ENCODE results near the gene ZSCAN9.

ZSCAN9 gene

GRCh38 chr6:28266563-28266961 is 41.5 kb downstream of the ZSCAN9 start:
- in situ Hi-C loops (cut with HindIII; ENCODE audit: low sequenced_read_pairs), result no loop called here
- H3K4me3 ChIP-seq (ENCODE audit: low read depth, low read length), result peak overlapping the region; percentile 73
- TF ChIP-seq CTCF (IDR thresholded peaks at IDR 0.05; ENCODE audit: low read depth, low read length), result no peak
- DNase-seq (ENCODE audit: low read depth, low spot score), result no peak

- peak; percentile 92 for DNase-seq (ENCODE audit: low read depth, low spot score)
- in situ Hi-C loops (cut with HindIII; ENCODE audit: low sequenced_read_pairs), result no loop called here
- peak within 1 kb of the TSS; percentile 73 for H3K4me3 ChIP-seq (ENCODE audit: low read depth, low read length)
- no peak for TF ChIP-seq CTCF (IDR thresholded peaks at IDR 0.05; ENCODE audit: low read depth, low read length)
Observed at GRCh38 chr6:28266962-28267694, 42.1 kb downstream of the ZSCAN9 start, which contains the start of gene ZSCAN26. ZSCAN26 (plus strand) TSS chr6:28267143; CDS start chr6:28271920, 4,777 bp downstream.

- no peak for TF ChIP-seq CTCF (IDR thresholded peaks at IDR 0.05; ENCODE audit: low read depth, low read length)
- in situ Hi-C loops (cut with HindIII; ENCODE audit: low sequenced_read_pairs), result no loop called here
- DNase-seq (ENCODE audit: low read depth, low spot score), result no peak
- H3K4me3 ChIP-seq (ENCODE audit: low read depth, low read length), result peak overlapping the region; percentile 73
Observed at GRCh38 chr6:28267695-28268059, 42.6 kb downstream of the ZSCAN9 start.

- TF ChIP-seq CTCF (IDR thresholded peaks at IDR 0.05; ENCODE audit: low read depth, low read length), result no peak
- DNase-seq (ENCODE audit: low read depth, low spot score), result peak; percentile 89
- H3K4me3 ChIP-seq (ENCODE audit: low read depth, low read length), result no peak overlapping the region
- in situ Hi-C loops (cut with HindIII; ENCODE audit: low sequenced_read_pairs), result no loop called here
Observed at GRCh38 chr6:28269492-28269891, 44.4 kb downstream of the ZSCAN9 start.

GRCh38 chr6:28274888-28275287 is 49.8 kb downstream of the ZSCAN9 start:
- no peak for TF ChIP-seq CTCF (IDR thresholded peaks at IDR 0.05; ENCODE audit: low read depth, low read length)
- H3K4me3 ChIP-seq (ENCODE audit: low read depth, low read length), result no peak overlapping the region
- no peak for DNase-seq (ENCODE audit: low read depth, low spot score)
- in situ Hi-C loops (cut with HindIII; ENCODE audit: low sequenced_read_pairs), result no loop called here

GRCh38 chr6:28277746-28278145 is 52.7 kb downstream of the ZSCAN9 start:
- no peak for TF ChIP-seq CTCF (IDR thresholded peaks at IDR 0.05; ENCODE audit: low read depth, low read length)
- DNase-seq (ENCODE audit: low read depth, low spot score), result no peak
- no peak overlapping the region for H3K4me3 ChIP-seq (ENCODE audit: low read depth, low read length)
- in situ Hi-C loops (cut with HindIII; ENCODE audit: low sequenced_read_pairs), result no loop called here

All from astrocyte of the spinal cord (primary cell).